ENCODE measurements around the gene UMODL1. TPM values are rescaled to one million over a fixed set of nuclear protein-coding genes. Genes with fewer than 3 reads are reported as not detected.
"Not testable (repeated sequence)": the region's sequence is repeated elsewhere in the genome, so short reads cannot be mapped to it uniquely, and the experiment has no call there.

The UMODL1 gene
- total and polyA plus RNA-seq, 3 donors from 2014 or later = 1.7 to 7.8 (median 6.8) TPM

DNA sequence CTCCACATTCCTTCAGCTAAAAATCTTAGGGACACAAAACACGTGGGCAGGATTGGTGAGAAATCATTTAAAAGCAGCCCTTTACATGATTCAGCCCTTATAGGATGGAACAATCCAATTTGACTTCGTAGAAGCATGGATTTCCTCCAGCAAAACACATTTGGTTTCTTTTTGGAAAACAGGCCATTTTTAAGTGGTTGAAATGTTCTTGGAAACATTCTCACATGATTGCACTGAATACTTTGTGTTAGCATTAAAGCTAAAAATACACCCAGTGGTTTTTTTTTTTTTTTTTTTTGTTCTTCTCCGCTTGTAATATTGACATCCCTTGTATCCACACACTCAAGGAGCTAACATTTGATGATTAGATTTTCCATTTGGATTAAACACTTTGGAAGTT is 105.7 kb downstream of the UMODL1 start:
- Histone ChIP-seq H3K27ac (no peak overlapping the region), H3K4me1 (peaks cover 5% of the 10 kb centered on the region), H3K27me3 (no peaks in the 10 kb centered on the region), H3K36me3 (ENCODE audit: low read depth, missing control alignments) (no peaks in the 10 kb centered on the region), H3K4me3 (no peak overlapping the region), H3K9me3 (no peaks in the 10 kb centered on the region)
- peak; percentile 1 for DNase-seq
- WGBS, 2 donors = 48 to 53% methylated on average over 3 of the region's 3 CpGs
- TF ChIP-seq CTCF (IDR thresholded peaks at IDR 0.05) (no peak), POLR2A (IDR thresholded peaks at IDR 0.05) (no peak)
- intact Hi-C loops (cut with DNase I; ENCODE audit: low total_unique reads) = no loop called here

DNA sequence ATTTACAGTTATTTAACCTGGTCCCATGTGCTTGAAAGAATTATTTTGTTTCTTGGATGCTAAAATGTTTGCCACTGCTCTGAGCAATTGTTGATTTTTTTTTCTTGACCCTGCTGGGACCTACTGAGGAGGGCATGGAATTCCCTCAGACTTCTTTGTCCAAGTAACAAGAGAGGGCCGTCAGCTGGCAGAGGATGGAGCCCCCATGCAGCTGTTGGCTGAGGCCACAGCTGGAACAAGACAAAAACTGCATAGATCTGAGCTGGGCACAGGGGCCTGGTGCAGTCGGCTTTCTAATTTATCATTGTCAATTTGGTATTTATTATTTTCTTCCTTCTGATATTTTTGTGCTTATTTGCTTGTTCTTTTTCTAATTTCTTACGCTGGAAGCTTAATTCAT is 108.2 kb downstream of the UMODL1 start:
- H3K4me1 ChIP-seq = peaks cover 5% of the 10 kb centered on the region
- H3K27me3 ChIP-seq = no peaks in the 10 kb centered on the region
- H3K27ac ChIP-seq = no peak overlapping the region
- TF ChIP-seq POLR2A (IDR thresholded peaks at IDR 0.05) = no peak
- no peak for TF ChIP-seq CTCF (IDR thresholded peaks at IDR 0.05)
- no peak overlapping the region for H3K4me3 ChIP-seq
- no peaks in the 10 kb centered on the region for H3K9me3 ChIP-seq
- no peak for DNase-seq
- H3K36me3 ChIP-seq (ENCODE audit: low read depth, missing control alignments) = no peaks in the 10 kb centered on the region
- WGBS, 2 donors = 72 to 77% methylated on average over 3 of the region's 3 CpGs
- intact Hi-C loops (cut with DNase I; ENCODE audit: low total_unique reads) = no loop called here

GRCh38 chr21:42180001-42180400 is 108.9 kb downstream of the UMODL1 start:
- H3K9me3 ChIP-seq; DNase-seq; H3K4me3 ChIP-seq; H3K36me3 ChIP-seq (ENCODE audit: low read depth, missing control alignments); H3K4me1 ChIP-seq; intact Hi-C loops (cut with DNase I; ENCODE audit: low total_unique reads); H3K27ac ChIP-seq; H3K27me3 ChIP-seq: not testable (repeated sequence)
- 75 to 79% methylated on average over 2 to 3 of the region's 3 CpGs for WGBS, 2 donors

DNA sequence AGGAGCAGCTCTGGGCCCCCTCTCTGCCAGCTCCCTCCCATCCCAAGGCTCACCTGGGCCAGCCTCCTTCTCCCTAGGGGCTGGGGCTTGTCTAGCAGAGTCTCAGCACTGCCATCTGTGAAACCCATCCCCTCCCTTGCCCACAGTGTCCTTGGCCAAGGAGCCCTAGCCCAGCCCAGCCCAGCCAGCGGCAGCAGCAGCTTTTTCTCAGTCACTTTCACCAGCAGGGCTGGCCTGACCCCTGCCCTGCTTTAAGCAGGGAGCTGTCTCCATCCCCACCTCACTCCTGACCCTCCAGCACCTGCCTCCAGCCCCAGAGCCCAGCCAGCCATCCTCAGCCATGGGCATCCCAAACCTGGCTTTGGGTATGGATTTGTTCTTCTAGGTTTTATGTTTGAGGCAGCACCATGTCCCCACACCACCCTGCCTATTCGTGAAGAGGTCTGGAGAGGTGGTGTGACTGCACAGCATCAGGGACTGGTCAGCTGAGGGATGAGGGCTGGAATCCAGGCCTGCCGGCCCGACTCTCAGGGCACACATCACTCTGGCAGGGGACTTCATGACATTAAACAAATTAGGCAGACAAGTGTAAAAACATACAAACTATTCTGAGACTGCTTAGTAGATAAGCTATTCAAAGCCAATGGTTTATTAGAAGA is 111.7 kb downstream of the UMODL1 start:
- no peak for TF ChIP-seq POLR2A (IDR thresholded peaks at IDR 0.05)
- TF ChIP-seq CTCF (IDR thresholded peaks at IDR 0.05) = no peak
- WGBS, 2 donors = 75 to 81% methylated on average over 4 of the region's 4 CpGs

GRCh38 chr21:42183374-42184266 is 112.5 kb downstream of the UMODL1 start:
- Histone ChIP-seq H3K27ac (no peak overlapping the region), H3K4me1 (no peaks in the 10 kb centered on the region), H3K36me3 (ENCODE audit: low read depth, missing control alignments) (no peaks in the 10 kb centered on the region), H3K27me3 (no peaks in the 10 kb centered on the region), H3K9me3 (no peaks in the 10 kb centered on the region), H3K4me3 (no peak overlapping the region)
- TF ChIP-seq CTCF (IDR thresholded peaks at IDR 0.05) (no peak), POLR2A (IDR thresholded peaks at IDR 0.05) (no peak)
- DNase-seq = no peak
- intact Hi-C loops (cut with DNase I; ENCODE audit: low total_unique reads) = no loop called here
- WGBS, 2 donors = 90 to 97% methylated on average over 6 of the region's 6 CpGs

More for the DNA sequence above, 111.7 kb downstream of the UMODL1 start:
- Histone ChIP-seq H3K4me3 (no peak overlapping the region), H3K36me3 (ENCODE audit: low read depth, missing control alignments) (no peaks in the 10 kb centered on the region), H3K9me3 (no peaks in the 10 kb centered on the region), H3K27me3 (no peaks in the 10 kb centered on the region), H3K4me1 (no peaks in the 10 kb centered on the region), H3K27ac (no peak overlapping the region)
- no peak for DNase-seq
- intact Hi-C loops (cut with DNase I; ENCODE audit: low total_unique reads) = no loop called here

Measured in testis (tissue), 3 donors.